ENCODE measurements around the gene SPAG17.

- TF ChIP-seq CTCF (IDR thresholded peaks at IDR 0.05; ENCODE audit: insufficient read depth, low read length, poor library complexity, severe bottlenecking) (no peak), EZH2phosphoT487 (conservative IDR thresholded peaks at IDR 0.05; ENCODE audit: low read length) (no peak)
Observed at GRCh38 chr1:117929343-117930172, 255.5 kb downstream of the SPAG17 start, which contains the start of the genes GDAP2 and WDR3.
